K562 (cell line): ENCODE measurements around the gene TDRD12. TPM values are rescaled to one million over a fixed set of nuclear protein-coding genes. Genes with fewer than 3 reads are reported as not detected.

Source experiments
- BRF1 ChIP-seq: IDR thresholded peaks from 3 replicates; pipeline ENCODE4 v1.6.1; 2011; ENCODE audit warnings: borderline replicate concordance, mild to moderate bottlenecking; ENCODE audit not compliant: insufficient read length; ENCODE audit errors: extremely low read depth
- CREB1 ChIP-seq, 2 experiments: sonication (generic) in 1 of 2; formaldehyde crosslinking in 1 of 2; IDR thresholded peaks; 2 replicates each; pipeline versions ENCODE4 v1.6.1 to v1.8.0; 2012 to 2022; ENCODE audit warnings: inconsistent platforms in 1 of 2, mild to moderate bottlenecking in 1 of 2, missing genetic modification reagents in 1 of 2, moderate library complexity in 1 of 2
- DNMT1 ChIP-seq: fragments of 450-650 bp; IDR thresholded peaks from 2 replicates; pipeline ENCODE4 v1.6.1; 2016; ENCODE audit warnings: antibody characterized with exemption, mild to moderate bottlenecking
- EGR1 ChIP-seq: fragments of 450-650 bp; conservative IDR thresholded peaks from 2 replicates; pipeline ENCODE4 v1.6.1; 2017; ENCODE audit warnings: mild to moderate bottlenecking
- ETV1 ChIP-seq: fragments of 450-650 bp; conservative IDR thresholded peaks from 2 replicates; pipeline ENCODE4 v1.6.1; 2016; ENCODE audit warnings: missing genetic modification characterization, control low read depth, low read depth, missing compliant biosample characterization
- KDM5B ChIP-seq: fragments of 200-600 bp; sonication (generic); IDR thresholded peaks from 2 replicates; pipeline ENCODE4 v1.6.1; 2012; ENCODE audit warnings: low read depth, mild to moderate bottlenecking, moderate library complexity, low read length, control low read depth, inconsistent platforms; ENCODE audit not compliant: insufficient replicate concordance
- NFIC ChIP-seq: fragments of 450-650 bp; IDR thresholded peaks from 2 replicates; pipeline ENCODE4 v1.6.1; 2017; ENCODE audit warnings: mild to moderate bottlenecking, inconsistent platforms
- NR3C1 ChIP-seq: sonication (generic); formaldehyde crosslinking; IDR thresholded peaks from 2 replicates; pipeline ENCODE4 v1.8.1; 2022; ENCODE audit warnings: missing genetic modification reagents
- POLR2AphosphoS5 ChIP-seq: IDR thresholded peaks from 2 replicates; pipeline ENCODE4 v1.6.1; 2011; ENCODE audit warnings: mild to moderate bottlenecking, low read depth, low read length, moderate library complexity; ENCODE audit not compliant: control insufficient read depth, insufficient read depth
- POLR2H ChIP-seq: IDR thresholded peaks from 2 replicates; pipeline ENCODE4 v1.6.1; 2016; ENCODE audit warnings: missing genetic modification characterization, low read depth, mild to moderate bottlenecking, control low read depth, missing compliant biosample characterization, moderate library complexity
- SMAD1 ChIP-seq: fragments of 150-350 bp; IDR thresholded peaks from 2 replicates; pipeline ENCODE4 v1.6.1; 2014; ENCODE audit warnings: low read length, low read depth; ENCODE audit not compliant: partially characterized antibody
- TAF1 ChIP-seq: IDR thresholded peaks from 2 replicates; pipeline ENCODE4 v1.6.1; 2011; ENCODE audit warnings: mild to moderate bottlenecking, low read length, moderate library complexity; ENCODE audit not compliant: insufficient read depth, control insufficient read depth, severe bottlenecking; ENCODE audit errors: extremely low read depth
- ZNF24 ChIP-seq: fragments of 450-650 bp; IDR thresholded peaks from 2 replicates; pipeline ENCODE4 v1.6.1; 2016
- ZNF584 ChIP-seq: fragments of 200-800 bp; sonication (Bioruptor generic); IDR thresholded peaks from 2 replicates; pipeline ENCODE4 v1.6.1; 2016; ENCODE audit warnings: low read depth, mild to moderate bottlenecking, missing genetic modification characterization, missing compliant biosample characterization
- ZNF780A ChIP-seq: fragments of 250-450 bp; sonication (Bioruptor Pico); IDR thresholded peaks from 2 replicates; pipeline ENCODE4 v1.5.0; 2021; ENCODE audit warnings: mild to moderate bottlenecking
- polyA plus RNA-seq, 8 experiments: library from polyadenylated mRNA; depleted of rRNA in 4 of 8; stranded (reverse) in 5 of 8; unstranded in 3 of 8; fragments of >200 nt; fragmentation: Nextera tagmentation in 2 of 8; fragmentation: Illumina TruSeq in 1 of 8; extraction: Ambion mirVana in 2 of 8; extraction: Trizol in 1 of 8; gene quantifications; 2 replicates each; pipeline versions ENCODE4 v1.2.1 to v1.2.3, GENCODE V29; 2011 to 2014; ENCODE audit warnings: inconsistent platforms in 1 of 8, missing spikeins in 1 of 8
- total RNA-seq, 7 experiments: library from RNA; depleted of rRNA in 6 of 7; stranded (reverse); fragments of >200 nt in 6 of 7; fragmentation: Illumina TruSeq in 2 of 7; extraction: Trizol in 2 of 7; gene quantifications; 2 replicates each; pipeline versions ENCODE4 v1.2.1 to v1.2.3, GENCODE V29; 2011 to 2021; ENCODE audit warnings: low replicate concordance in 1 of 7
- TF ChIP-seq, protein P1 (sequence below): fragments of 450-650 bp; IDR thresholded peaks from one replicate; pipeline ENCODE4 v1.6.1; 2018; ENCODE audit warnings: mild to moderate bottlenecking, moderate library complexity; ENCODE audit not compliant: partially characterized antibody
- TF ChIP-seq, protein P2 (sequence below): fragments of 450-650 bp; IDR thresholded peaks from 2 replicates; pipeline ENCODE4 v1.7.1; 2018; ENCODE audit warnings: mild to moderate bottlenecking, low read depth; ENCODE audit not compliant: partially characterized antibody
- TF ChIP-seq, protein P3 (sequence below): fragments of 250-450 bp; sonication (Bioruptor Pico); IDR thresholded peaks from 2 replicates; pipeline ENCODE4 v1.4.0; 2020; ENCODE audit warnings: mild to moderate bottlenecking, moderate library complexity, borderline replicate concordance

Gene TDRD12
- total and polyA plus RNA-seq, 9 of the 15 experiments (the other 6 are each of a cell fraction or from before 2014, with no cell fraction given): 0.03 TPM; not detected in 8

DNA sequence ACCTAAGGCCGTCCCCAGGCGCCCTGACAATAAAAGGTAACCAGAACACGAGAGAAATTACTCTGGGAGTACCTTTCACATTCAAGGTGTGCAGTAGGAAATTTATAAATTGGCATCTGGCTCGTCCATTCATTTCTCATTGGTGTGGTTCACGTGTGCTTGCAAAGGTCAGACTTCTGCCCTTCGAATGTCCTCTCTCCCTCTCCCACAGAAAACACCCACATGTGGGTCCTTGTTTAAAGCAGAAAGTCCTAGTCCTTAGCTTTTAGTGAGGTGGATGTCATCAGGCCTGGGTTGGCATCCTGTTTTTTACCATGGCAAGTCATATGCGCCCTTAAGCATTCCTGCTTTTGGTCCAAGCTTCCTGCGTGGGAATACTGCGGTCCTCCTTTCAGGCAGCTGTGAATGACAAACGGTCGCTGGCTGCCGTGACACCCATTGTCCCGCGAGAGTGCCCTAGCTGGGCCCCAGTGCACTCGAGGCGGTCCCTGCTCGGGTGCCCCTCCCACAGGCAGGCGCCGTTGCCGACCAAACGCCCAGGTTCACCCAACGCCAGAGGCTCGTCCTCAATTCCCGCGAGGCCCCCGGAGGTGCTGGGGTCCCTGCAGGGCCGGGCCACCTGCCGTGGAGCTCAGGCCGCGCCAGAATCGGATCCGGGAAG is 28.1 kb upstream of the TDRD12 start, which contains the start of gene NUDT19 (continued):
- TF ChIP-seq, protein P1, sequence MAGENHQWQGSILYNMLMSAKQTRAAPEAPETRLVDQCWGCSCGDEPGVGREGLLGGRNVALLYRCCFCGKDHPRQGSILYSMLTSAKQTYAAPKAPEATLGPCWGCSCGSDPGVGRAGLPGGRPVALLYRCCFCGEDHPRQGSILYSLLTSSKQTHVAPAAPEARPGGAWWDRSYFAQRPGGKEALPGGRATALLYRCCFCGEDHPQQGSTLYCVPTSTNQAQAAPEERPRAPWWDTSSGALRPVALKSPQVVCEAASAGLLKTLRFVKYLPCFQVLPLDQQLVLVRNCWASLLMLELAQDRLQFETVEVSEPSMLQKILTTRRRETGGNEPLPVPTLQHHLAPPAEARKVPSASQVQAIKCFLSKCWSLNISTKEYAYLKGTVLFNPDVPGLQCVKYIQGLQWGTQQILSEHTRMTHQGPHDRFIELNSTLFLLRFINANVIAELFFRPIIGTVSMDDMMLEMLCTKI: no peak
- TF ChIP-seq ETV1 (tag): no peak
- TF ChIP-seq ZNF584 (CRISPR knock-in tag): 0 out of 2 replicates have a peak, but pooled peaks have one; percentile 58
- TF ChIP-seq POLR2H (tag): peak; percentile 69; the same call in 1 of the 2 replicates
- TF ChIP-seq, protein P2, sequence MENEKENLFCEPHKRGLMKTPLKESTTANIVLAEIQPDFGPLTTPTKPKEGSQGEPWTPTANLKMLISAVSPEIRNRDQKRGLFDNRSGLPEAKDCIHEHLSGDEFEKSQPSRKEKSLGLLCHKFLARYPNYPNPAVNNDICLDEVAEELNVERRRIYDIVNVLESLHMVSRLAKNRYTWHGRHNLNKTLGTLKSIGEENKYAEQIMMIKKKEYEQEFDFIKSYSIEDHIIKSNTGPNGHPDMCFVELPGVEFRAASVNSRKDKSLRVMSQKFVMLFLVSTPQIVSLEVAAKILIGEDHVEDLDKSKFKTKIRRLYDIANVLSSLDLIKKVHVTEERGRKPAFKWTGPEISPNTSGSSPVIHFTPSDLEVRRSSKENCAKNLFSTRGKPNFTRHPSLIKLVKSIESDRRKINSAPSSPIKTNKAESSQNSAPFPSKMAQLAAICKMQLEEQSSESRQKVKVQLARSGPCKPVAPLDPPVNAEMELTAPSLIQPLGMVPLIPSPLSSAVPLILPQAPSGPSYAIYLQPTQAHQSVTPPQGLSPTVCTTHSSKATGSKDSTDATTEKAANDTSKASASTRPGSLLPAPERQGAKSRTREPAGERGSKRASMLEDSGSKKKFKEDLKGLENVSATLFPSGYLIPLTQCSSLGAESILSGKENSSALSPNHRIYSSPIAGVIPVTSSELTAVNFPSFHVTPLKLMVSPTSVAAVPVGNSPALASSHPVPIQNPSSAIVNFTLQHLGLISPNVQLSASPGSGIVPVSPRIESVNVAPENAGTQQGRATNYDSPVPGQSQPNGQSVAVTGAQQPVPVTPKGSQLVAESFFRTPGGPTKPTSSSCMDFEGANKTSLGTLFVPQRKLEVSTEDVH: peak; percentile 23
- TF ChIP-seq, protein P3, sequence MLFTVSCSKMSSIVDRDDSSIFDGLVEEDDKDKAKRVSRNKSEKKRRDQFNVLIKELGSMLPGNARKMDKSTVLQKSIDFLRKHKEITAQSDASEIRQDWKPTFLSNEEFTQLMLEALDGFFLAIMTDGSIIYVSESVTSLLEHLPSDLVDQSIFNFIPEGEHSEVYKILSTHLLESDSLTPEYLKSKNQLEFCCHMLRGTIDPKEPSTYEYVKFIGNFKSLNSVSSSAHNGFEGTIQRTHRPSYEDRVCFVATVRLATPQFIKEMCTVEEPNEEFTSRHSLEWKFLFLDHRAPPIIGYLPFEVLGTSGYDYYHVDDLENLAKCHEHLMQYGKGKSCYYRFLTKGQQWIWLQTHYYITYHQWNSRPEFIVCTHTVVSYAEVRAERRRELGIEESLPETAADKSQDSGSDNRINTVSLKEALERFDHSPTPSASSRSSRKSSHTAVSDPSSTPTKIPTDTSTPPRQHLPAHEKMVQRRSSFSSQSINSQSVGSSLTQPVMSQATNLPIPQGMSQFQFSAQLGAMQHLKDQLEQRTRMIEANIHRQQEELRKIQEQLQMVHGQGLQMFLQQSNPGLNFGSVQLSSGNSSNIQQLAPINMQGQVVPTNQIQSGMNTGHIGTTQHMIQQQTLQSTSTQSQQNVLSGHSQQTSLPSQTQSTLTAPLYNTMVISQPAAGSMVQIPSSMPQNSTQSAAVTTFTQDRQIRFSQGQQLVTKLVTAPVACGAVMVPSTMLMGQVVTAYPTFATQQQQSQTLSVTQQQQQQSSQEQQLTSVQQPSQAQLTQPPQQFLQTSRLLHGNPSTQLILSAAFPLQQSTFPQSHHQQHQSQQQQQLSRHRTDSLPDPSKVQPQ: no peak
- TF ChIP-seq CREB1 (IDR thresholded peaks at IDR 0.05): no peak; the same call in 1 of the 2 replicates
- 0 out of 2 replicates have a peak, but pooled peaks have one; percentile 30 for TF ChIP-seq CREB1 (CRISPR knock-in tag; IDR thresholded peaks at IDR 0.05)
- TF ChIP-seq NR3C1 (CRISPR knock-in tag): no peak
- TF ChIP-seq BRF1: no peak
- TF ChIP-seq SMAD1: peak; percentile 8
- TF ChIP-seq EGR1: no peak
- peak; percentile 33 for TF ChIP-seq KDM5B
- no peak for TF ChIP-seq ZNF780A
- peak; percentile 41; the same call in 1 of the 2 replicates for TF ChIP-seq ZNF24
- peak; percentile 83 for TF ChIP-seq POLR2AphosphoS5
- peak; percentile 67 for TF ChIP-seq TAF1
- TF ChIP-seq NFIC: 0 out of 2 replicates have a peak, but pooled peaks have one; percentile 4
- TF ChIP-seq DNMT1: 0 out of 2 replicates have a peak, but pooled peaks have one; percentile 53
